ENCODE results near the gene PFN3. TPM values are rescaled to one million over a fixed set of nuclear protein-coding genes. Genes with fewer than 3 reads are reported as not detected.
"Not testable (repeated sequence)": the region's sequence is repeated elsewhere in the genome, so short reads cannot be mapped to it uniquely, and the experiment has no call there.

The PFN3 gene
- total RNA-seq, 2 experiments from 2014 or later = not detected

GRCh38 chr5:177378884-177379883 lies 21.3 kb downstream of the PFN3 start:
- Mint-ChIP-seq H3K9me3 (no peaks in the 10 kb centered on the region), H3K4me1 (peaks cover 16% of the 10 kb centered on the region), H3K36me3 (peaks cover 8% of the 10 kb centered on the region), H3K27me3 (no peaks in the 10 kb centered on the region), H3K27ac (no peak overlapping the region), H3K4me3 (no peak overlapping the region)
- POLR2A ChIA-PET = interaction anchor here (0.7 to 1.5 kb wide), 3 partner anchors 12 to 137 kb away, joined by 3 to 4 read pairs (median 3); partner anchors contain the start of gene PRR7
- no peak for ATAC-seq (ENCODE audit: low read depth)
- no peak for DNase-seq

GRCh38 chr5:177377851-177378776 lies 22.3 kb downstream of the PFN3 start:
- DNase-seq (no peak), ATAC-seq (ENCODE audit: low read depth) (no peak)
- no peaks in the 10 kb centered on the region for H3K27me3 Mint-ChIP-seq
- no peaks in the 10 kb centered on the region for H3K9me3 Mint-ChIP-seq
- H3K36me3 Mint-ChIP-seq = peaks cover 14% of the 10 kb centered on the region
- no peak overlapping the region for H3K27ac Mint-ChIP-seq
- no peak overlapping the region for H3K4me3 Mint-ChIP-seq
- POLR2A ChIA-PET = interaction anchor here (0.6 to 1.5 kb wide), 3 partner anchors 11 to 69 kb away, joined by 3 to 4 read pairs (median 3); partner anchors contain the start of gene PRR7
- H3K4me1 Mint-ChIP-seq = peaks cover 21% of the 10 kb centered on the region

- ATAC-seq (ENCODE audit: low read depth) (no peak), DNase-seq (no peak)
- H3K27ac Mint-ChIP-seq = no peak overlapping the region
- no peaks in the 10 kb centered on the region for H3K9me3 Mint-ChIP-seq
- no peaks in the 10 kb centered on the region for H3K27me3 Mint-ChIP-seq
- H3K4me3 Mint-ChIP-seq = no peak overlapping the region
- peaks cover 32% of the 10 kb centered on the region for H3K4me1 Mint-ChIP-seq
- POLR2A ChIA-PET = no interaction called here
- H3K36me3 Mint-ChIP-seq = peaks cover 15% of the 10 kb centered on the region
Measured at GRCh38 chr5:177376107-177376506, 24.4 kb downstream of the PFN3 start.

- Mint-ChIP-seq H3K4me1 (peaks cover 31% of the 10 kb centered on the region), H3K36me3 (peaks cover 15% of the 10 kb centered on the region)
- ATAC-seq (ENCODE audit: low read depth); H3K27ac Mint-ChIP-seq; H3K27me3 Mint-ChIP-seq; DNase-seq; H3K9me3 Mint-ChIP-seq; H3K4me3 Mint-ChIP-seq: not testable (repeated sequence)
- POLR2A ChIA-PET = interaction anchor here (1.1 kb wide), 1 partner anchor 24 kb away, joined by 3 read pairs; the partner anchor contains the start of gene LMAN2
Measured at GRCh38 chr5:177375516-177375915, 24.9 kb downstream of the PFN3 start.

GRCh38 chr5:177374211-177374610 lies 26.2 kb downstream of the PFN3 start:
- no peak for DNase-seq
- H3K27me3 Mint-ChIP-seq = no peaks in the 10 kb centered on the region
- peak overlapping the region; percentile 92 for H3K27ac Mint-ChIP-seq
- peaks cover 30% of the 10 kb centered on the region for H3K4me1 Mint-ChIP-seq
- peaks cover 24% of the 10 kb centered on the region for H3K36me3 Mint-ChIP-seq
- ATAC-seq (ENCODE audit: low read depth) = no peak
- H3K9me3 Mint-ChIP-seq = no peaks in the 10 kb centered on the region
- H3K4me3 Mint-ChIP-seq = peak overlapping the region; percentile 30
- POLR2A ChIA-PET = interaction anchor here (1.0 kb wide), 1 partner anchor 16 kb away, joined by 3 read pairs; no protein-coding TSS in a partner anchor

GRCh38 chr5:177373806-177374205 lies 26.7 kb downstream of the PFN3 start:
- no peaks in the 10 kb centered on the region for H3K27me3 Mint-ChIP-seq
- ATAC-seq (ENCODE audit: low read depth) (no peak), DNase-seq (no peak)
- peak overlapping the region; percentile 30 for H3K4me3 Mint-ChIP-seq
- H3K36me3 Mint-ChIP-seq = peaks cover 28% of the 10 kb centered on the region
- H3K4me1 Mint-ChIP-seq = peaks cover 32% of the 10 kb centered on the region
- POLR2A ChIA-PET = interaction anchor here (1.0 kb wide), 1 partner anchor 17 kb away, joined by 3 read pairs; no protein-coding TSS in a partner anchor
- no peaks in the 10 kb centered on the region for H3K9me3 Mint-ChIP-seq
- peak overlapping the region; percentile 92 for H3K27ac Mint-ChIP-seq

- no peak for DNase-seq
- peaks cover 36% of the 10 kb centered on the region for H3K36me3 Mint-ChIP-seq
- POLR2A ChIA-PET = interaction anchor here (0.6 to 3.4 kb wide), 12 partner anchors 8 to 125 kb away, joined by 3 to 24 read pairs (median 5); partner anchors contain the start of genes GRK6, LMAN2 and PDLIM7
Measured at GRCh38 chr5:177372910-177373309, 27.6 kb downstream of the PFN3 start.

GRCh38 chr5:177372034-177372896 lies 28.2 kb downstream of the PFN3 start:
- peak; percentile 20 for ATAC-seq (ENCODE audit: low read depth)
- Mint-ChIP-seq H3K4me3 (peak overlapping the region; percentile 84), H3K27me3 (no peaks in the 10 kb centered on the region)

More at GRCh38 chr5:177372910-177373309, 27.6 kb downstream of the PFN3 start:
- peak; percentile 35 for ATAC-seq (ENCODE audit: low read depth)
- Mint-ChIP-seq H3K27me3 (no peaks in the 10 kb centered on the region), H3K9me3 (no peaks in the 10 kb centered on the region), H3K4me1 (peaks cover 39% of the 10 kb centered on the region), H3K4me3 (peak overlapping the region; percentile 84), H3K27ac (peak overlapping the region; percentile 92)

GRCh38 chr5:177371120-177372033 lies 29.1 kb downstream of the PFN3 start:
- Mint-ChIP-seq H3K9me3 (no peaks in the 10 kb centered on the region), H3K4me3 (peak overlapping the region; percentile 84), H3K36me3 (peaks cover 39% of the 10 kb centered on the region), H3K4me1 (peaks cover 40% of the 10 kb centered on the region), H3K27ac (peak overlapping the region; percentile 92), H3K27me3 (no peaks in the 10 kb centered on the region)
- ATAC-seq (ENCODE audit: low read depth) (no peak), DNase-seq (no peak)
- POLR2A ChIA-PET = interaction anchor here (0.5 to 3.4 kb wide), 26 partner anchors 10 to 812 kb away, joined by 3 to 24 read pairs (median 4); partner anchors contain the start of genes GRK6, LMAN2, MXD3 and PDLIM7

More at GRCh38 chr5:177372034-177372896, 28.2 kb downstream of the PFN3 start:
- H3K9me3 Mint-ChIP-seq = no peaks in the 10 kb centered on the region
- DNase-seq = peak; percentile 48
- peaks cover 39% of the 10 kb centered on the region for H3K4me1 Mint-ChIP-seq
- peaks cover 36% of the 10 kb centered on the region for H3K36me3 Mint-ChIP-seq
- POLR2A ChIA-PET = interaction anchor here (0.5 to 3.4 kb wide), 17 partner anchors 8 to 258 kb away, joined by 3 to 24 read pairs (median 5); partner anchors contain the start of genes GRK6, LMAN2, PDLIM7 and PRELID1
- peak overlapping the region; percentile 92 for H3K27ac Mint-ChIP-seq

- H3K9me3 Mint-ChIP-seq = no peaks in the 10 kb centered on the region
- ATAC-seq (ENCODE audit: low read depth) (peak; percentile 84), DNase-seq (peak; percentile 79)
- no peaks in the 10 kb centered on the region for H3K27me3 Mint-ChIP-seq
- H3K36me3 Mint-ChIP-seq = peaks cover 40% of the 10 kb centered on the region
- POLR2A ChIA-PET = interaction anchor here (0.8 to 3.4 kb wide), 13 partner anchors 9 to 101 kb away, joined by 3 to 24 read pairs (median 4); partner anchors contain the start of genes GRK6, LMAN2, MXD3 and PRELID1
- H3K27ac Mint-ChIP-seq = no peak overlapping the region
- peaks cover 41% of the 10 kb centered on the region for H3K4me1 Mint-ChIP-seq
- peak overlapping the region; percentile 61 for H3K4me3 Mint-ChIP-seq
Measured at GRCh38 chr5:177370488-177371119, 29.9 kb downstream of the PFN3 start.
